H1 (cell line): ENCODE results near the gene DENND11. TPM values are rescaled to one million over a fixed set of nuclear protein-coding genes. Genes with fewer than 3 reads are reported as not detected.

Source experiments
- CTCF ChIA-PET: fragments of 300-600 bp; sonication (Branson Sonifier 250); formaldehyde crosslinking; loops from one replicate; lab custom pipeline; 2021; ENCODE audit not compliant: partially characterized antibody; lab: Charles Lee
- POLR2A ChIA-PET: fragments of 300-600 bp; sonication (Branson Sonifier 250); formaldehyde crosslinking; loops from one replicate; lab custom pipeline; 2021; ENCODE audit warnings: inconsistent platforms; ENCODE audit not compliant: partially characterized antibody; lab: Charles Lee
- DNase-seq, 2 experiments: peaks; one replicate each; pipeline versions ENCODE4 v3.0.0 to v3.0.0-alpha.2; 2010 to 2022; ENCODE audit warnings: low spot score in 2 of 2, low read depth in 1 of 2, mixed read lengths in 1 of 2
- FAIRE-seq: peaks from 2 replicates; lab custom pipeline; 2011; peaks lifted over from hg19 to GRCh38; lab: Jason Lieb, UNC
- H2AFZ ChIP-seq: 2 replicates; pipeline ENCODE4 v1.8.1; 2012; ENCODE audit warnings: low read length, inconsistent platforms
- H2AK5ac ChIP-seq: 2 replicates; pipeline ENCODE4 v1.6.1; 2013; ENCODE audit warnings: low read depth, low read length
- H2BK120ac ChIP-seq: replicated peaks from 2 replicates; pipeline ENCODE3; 2013; ENCODE audit warnings: low read depth, low read length, inconsistent platforms
- H2BK12ac ChIP-seq: 2 replicates; pipeline ENCODE4 v1.6.1; 2013; ENCODE audit warnings: low read depth, low read length
- H2BK15ac ChIP-seq: 2 replicates; pipeline ENCODE4 v1.6.1; 2013; ENCODE audit warnings: low read length
- H2BK20ac ChIP-seq: 2 replicates; pipeline ENCODE4 v1.6.1; 2013; ENCODE audit warnings: low read length
- H2BK5ac ChIP-seq: 2 replicates; pipeline ENCODE4 v1.6.1; 2013; ENCODE audit warnings: low read depth, low read length
- H3K14ac ChIP-seq: 2 replicates; pipeline ENCODE4 v1.6.1; 2013; ENCODE audit warnings: inconsistent platforms; ENCODE audit not compliant: insufficient read length
- H3K18ac ChIP-seq: 2 replicates; pipeline ENCODE4 v1.6.1; 2013; ENCODE audit warnings: low read length; ENCODE audit errors: extremely low read depth
- H3K23ac ChIP-seq: 2 replicates; pipeline ENCODE4 v1.6.1; 2013; ENCODE audit warnings: inconsistent platforms; ENCODE audit not compliant: insufficient read length
- H3K23me2 ChIP-seq: 2 replicates; pipeline ENCODE4 v1.6.1; 2013; ENCODE audit warnings: low read depth, low read length
- H3K27ac ChIP-seq: 2 replicates; pipeline ENCODE4 v1.6.1; 2011; ENCODE audit warnings: low read depth, low read length, inconsistent platforms
- H3K27me3 ChIP-seq, 4 experiments: replicated peaks in 1 of 4; 1 replicate in 1 of 4; 2 replicates in 3 of 4; pipeline versions ENCODE4 v1.6.1 to v1.8.1; 2011 to 2013; ENCODE audit warnings: low read length in 3 of 4, mild to moderate bottlenecking in 3 of 4, inconsistent platforms in 2 of 4, mixed read lengths in 2 of 4, moderate library complexity in 1 of 4; ENCODE audit not compliant: control insufficient read depth in 3 of 4, insufficient read depth in 3 of 4; ENCODE audit errors: extremely low read depth in 1 of 4
- H3K36me3 ChIP-seq, 4 experiments: 2 replicates each; pipeline versions ENCODE4 v1.6.1 to v1.8.1; 2011 to 2013; ENCODE audit warnings: mild to moderate bottlenecking in 4 of 4, low read length in 3 of 4, moderate library complexity in 2 of 4, control low read depth in 1 of 4, inconsistent platforms in 1 of 4; ENCODE audit not compliant: insufficient read depth in 4 of 4, control insufficient read depth in 2 of 4
- H3K4ac ChIP-seq: replicated peaks from 2 replicates; pipeline ENCODE3; 2013; ENCODE audit warnings: low read length, low read depth, mixed read lengths, inconsistent platforms; ENCODE audit not compliant: insufficient read length
- H3K4me1 ChIP-seq, 4 experiments: replicated peaks in 1 of 4; 1 replicate in 1 of 4; 2 replicates in 3 of 4; pipeline versions ENCODE4 v1.6.1 to v1.8.1; 2011 to 2013; ENCODE audit warnings: low read length in 3 of 4, inconsistent platforms in 2 of 4, mixed read lengths in 1 of 4; ENCODE audit not compliant: insufficient read depth in 4 of 4, control insufficient read depth in 3 of 4
- H3K4me2 ChIP-seq, 2 experiments: 2 replicates each; pipeline versions ENCODE4 v1.6.1 to v1.8.1; 2011 to 2013; ENCODE audit warnings: low read depth in 2 of 2, low read length in 2 of 2, control low read depth in 1 of 2, inconsistent platforms in 1 of 2, mild to moderate bottlenecking in 1 of 2; ENCODE audit not compliant: insufficient read depth in 1 of 2
- H3K4me3 ChIP-seq, 4 experiments: fragments of 200-600, 300-600 bp in 1 of 4; sonication (generic), shearing (Covaris generic), sonication (Bioruptor Twin) in 1 of 4; 2 replicates each; pipeline versions ENCODE4 v1.5.1 to v1.8.1; 2011 to 2016; ENCODE audit warnings: low read length in 4 of 4, low read depth in 3 of 4, control low read depth in 2 of 4, inconsistent platforms in 2 of 4, mild to moderate bottlenecking in 2 of 4, mixed read lengths in 1 of 4, moderate library complexity in 1 of 4; ENCODE audit not compliant: insufficient read depth in 2 of 4; ENCODE audit errors: extremely low read depth in 1 of 4
- H3K56ac ChIP-seq: replicated peaks from 2 replicates; pipeline ENCODE3; 2013; ENCODE audit warnings: low read depth, mild to moderate bottlenecking, mixed read lengths, low read length, inconsistent platforms; ENCODE audit not compliant: insufficient read length
- H3K79me1 ChIP-seq: 2 replicates; pipeline ENCODE4 v1.6.1; 2013; ENCODE audit warnings: low read depth, low read length, control low read depth
- H3K79me2 ChIP-seq, 2 experiments: 2 replicates each; pipeline versions ENCODE4 v1.6.1 to v1.8.1; 2012 to 2013; ENCODE audit warnings: low read length in 2 of 2, mild to moderate bottlenecking in 2 of 2, inconsistent platforms in 1 of 2; ENCODE audit not compliant: insufficient read depth in 2 of 2, control insufficient read depth in 1 of 2
- H3K9ac ChIP-seq, 4 experiments: replicated peaks in 1 of 4; 1 replicate in 1 of 4; 2 replicates in 3 of 4; pipeline versions ENCODE4 v1.6.1 to v1.8.1; 2011 to 2013; ENCODE audit warnings: low read depth in 3 of 4, low read length in 3 of 4, control low read depth in 2 of 4, mild to moderate bottlenecking in 2 of 4, moderate library complexity in 2 of 4, inconsistent platforms in 1 of 4; ENCODE audit errors: extremely low read depth in 1 of 4
- H3K9me3 ChIP-seq, 2 experiments: 2 replicates each; pipeline versions ENCODE4 v1.6.1 to v1.8.1; 2012 to 2013; ENCODE audit warnings: mild to moderate bottlenecking in 2 of 2, moderate library complexity in 2 of 2, control low read depth in 1 of 2, inconsistent platforms in 1 of 2, low read depth in 1 of 2, low read length in 1 of 2, mixed read lengths in 1 of 2; ENCODE audit not compliant: insufficient read depth in 2 of 2
- H4K20me1 ChIP-seq, 2 experiments: replicated peaks in 1 of 2; 2 replicates each; pipeline versions ENCODE3 to v1.8.1; 2011 to 2013; ENCODE audit warnings: inconsistent platforms in 2 of 2, low read length in 2 of 2, mild to moderate bottlenecking in 1 of 2; ENCODE audit not compliant: insufficient read depth in 2 of 2, control insufficient read depth in 1 of 2
- H4K5ac ChIP-seq: 2 replicates; pipeline ENCODE4 v1.6.1; 2013; ENCODE audit warnings: low read length, low read depth, mixed read lengths, inconsistent platforms; ENCODE audit not compliant: insufficient read length
- H4K8ac ChIP-seq: 2 replicates; pipeline ENCODE4 v1.8.0; 2013; ENCODE audit warnings: mild to moderate bottlenecking, moderate library complexity, low read length, inconsistent platforms; ENCODE audit not compliant: insufficient read depth; ENCODE audit errors: extremely low read depth
- H4K91ac ChIP-seq: replicated peaks from 2 replicates; pipeline ENCODE3; 2013; ENCODE audit warnings: low read length, mixed read lengths, inconsistent platforms; ENCODE audit not compliant: insufficient read length
- ASH2L ChIP-seq: fragments of 200-600, 300-600 bp; sonication (generic); IDR thresholded peaks from one replicate; pipeline ENCODE4 v1.7.1; 2017; ENCODE audit warnings: low read length
- BCL11A ChIP-seq, 2 experiments: IDR thresholded peaks; one replicate each; pipeline ENCODE4 v1.6.1; 2011; ENCODE audit warnings: low read depth in 2 of 2, low read length in 2 of 2, mild to moderate bottlenecking in 2 of 2
- CEBPB ChIP-seq: IDR thresholded peaks from 2 replicates; pipeline ENCODE4 v1.6.1; 2012; ENCODE audit warnings: low read depth, low read length
- EGR1 ChIP-seq: IDR thresholded peaks from 2 replicates; pipeline ENCODE4 v1.6.1; 2011; ENCODE audit warnings: low read depth, low read length, borderline replicate concordance
- FOSL1 ChIP-seq: IDR thresholded peaks from 2 replicates; pipeline ENCODE4 v1.6.1; 2011; ENCODE audit warnings: mild to moderate bottlenecking, low read depth, low read length, moderate library complexity; ENCODE audit not compliant: insufficient read depth
- HDAC2 ChIP-seq, 2 experiments: fragments of 300-600 bp in 1 of 2; sonication (generic) in 1 of 2; IDR thresholded peaks; 2 replicates each; pipeline ENCODE4 v1.6.1; 2011 to 2012; ENCODE audit warnings: low read depth in 2 of 2, low read length in 2 of 2, mild to moderate bottlenecking in 2 of 2, moderate library complexity in 2 of 2, borderline replicate concordance in 1 of 2, inconsistent platforms in 1 of 2
- JUND ChIP-seq: IDR thresholded peaks from 2 replicates; pipeline ENCODE4 v1.6.1; 2011; ENCODE audit warnings: mild to moderate bottlenecking, improper control_type of control experiment, low read length
- POLR2AphosphoS5 ChIP-seq: IDR thresholded peaks from 2 replicates; pipeline ENCODE4 v1.6.1; 2011; ENCODE audit warnings: low read depth, low read length
- RAD21 ChIP-seq, 2 experiments: IDR thresholded peaks in 1 of 2; conservative IDR thresholded peaks in 1 of 2; 2 replicates each; pipeline ENCODE4 v1.6.1; 2011; ENCODE audit warnings: low read depth in 2 of 2, low read length in 2 of 2, improper control_type of control experiment in 1 of 2, inconsistent platforms in 1 of 2, mild to moderate bottlenecking in 1 of 2, moderate library complexity in 1 of 2
- RBBP5 ChIP-seq: IDR thresholded peaks from 2 replicates; pipeline ENCODE4 v1.7.1; 2012; ENCODE audit warnings: low read depth, mild to moderate bottlenecking, inconsistent platforms, low read length, moderate library complexity, borderline replicate concordance
- SAP30 ChIP-seq: fragments of 300-600 bp; sonication (generic); IDR thresholded peaks from 2 replicates; pipeline ENCODE4 v1.7.1; 2012; ENCODE audit warnings: low read length, moderate library complexity, mild to moderate bottlenecking, inconsistent platforms; ENCODE audit not compliant: insufficient read depth, insufficient replicate concordance
- TAF7 ChIP-seq: optimal IDR thresholded peaks from 2 replicates; pipeline ENCODE3; 2011; ENCODE audit warnings: low read depth, mild to moderate bottlenecking, inconsistent platforms, low read length, moderate library complexity, borderline replicate concordance
- WGBS, 2 experiments: shearing (Covaris generic) in 1 of 2; methylation state at CpG; one replicate each; pipeline versions ENCODE4 v1.1.6 to v1.1.7; 2013 to 2015; ENCODE audit warnings: low lambda C conversion rate in 2 of 2, mixed read lengths in 2 of 2, inconsistent platforms in 1 of 2, low coverage in 1 of 2, missing lambda C conversion rate in 1 of 2; ENCODE audit not compliant: insufficient replicate concordance in 2 of 2, insufficient coverage in 1 of 2, insufficient read length in 1 of 2; ENCODE audit errors: extremely low coverage in 1 of 2, missing lambda C conversion rate in 1 of 2; 5-methylcytosine and 5-hydroxymethylcytosine counted together
- polyA plus RNA-seq, 7 experiments: library from polyadenylated mRNA; depleted of rRNA in 3 of 7; stranded (reverse) in 5 of 7; unstranded in 2 of 7; fragments of >200 nt in 5 of 7; fragments of 200-250 nt in 2 of 7; gene quantifications; 1 replicate in 5 of 7; 2 replicates in 1 of 7; 4 replicates in 1 of 7; pipeline versions ENCODE4 v1.2.1 to v1.2.3, GENCODE V29; 2011 to 2013; ENCODE audit warnings: missing spikeins in 2 of 7, mixed read lengths in 2 of 7
- total RNA-seq: library from RNA; stranded (reverse); fragmentation: NEBNext Ultra II Directional; extraction: Animal tissue kit (Norgen Biotek cat#: 25700); gene quantifications from 2 replicates; pipeline ENCODE4 v1.2.1, GENCODE V29; 2021

DENND11 gene
- total and polyA plus RNA-seq, 2 of the 8 experiments (the other 6 are each of a cell fraction or from before 2014, with no cell fraction given): 8.0 to 26.8 TPM

GRCh38 chr7:141675436-141676215, 26.3 kb downstream of the DENND11 start:
- H4K20me1 ChIP-seq: peaks cover 0 to 2% of the 10 kb centered on the region in 2 experiments
- no peak overlapping the region for H3K4ac ChIP-seq
- no peak overlapping the region for H2BK12ac ChIP-seq
- no peak overlapping the region for H3K14ac ChIP-seq
- WGBS, 2 experiments: 93% methylated on average over 6 of the region's 6 CpGs; no CpG with 5 or more reads in 1 of the 2 experiments
- no peak overlapping the region for H3K56ac ChIP-seq
- H2AFZ ChIP-seq: no peak overlapping the region
- H2BK5ac ChIP-seq: no peak overlapping the region
- H3K79me1 ChIP-seq: no peaks in the 10 kb centered on the region
- DNase-seq: no peak
- no peak overlapping the region for H3K27ac ChIP-seq
- no peak overlapping the region for H3K18ac ChIP-seq
- no peak overlapping the region for H2AK5ac ChIP-seq
- no peak overlapping the region for H2BK20ac ChIP-seq
- no peak overlapping the region for H3K23ac ChIP-seq
- H3K27me3 ChIP-seq: no peaks in the 10 kb centered on the region
- H3K79me2 ChIP-seq: no peaks in the 10 kb centered on the region
- no peak overlapping the region for H3K4me3 ChIP-seq
- no peak overlapping the region for H3K9ac ChIP-seq
- no peaks in the 10 kb centered on the region; a peak in 1 of 7 replicates for H3K4me1 ChIP-seq
- no peak overlapping the region for H4K8ac ChIP-seq
- peaks cover 0 to 15% (median 5%) of the 10 kb centered on the region in 4 experiments; a peak in 5 of 8 replicates for H3K36me3 ChIP-seq
- no peak for FAIRE-seq
- ChIA-PET CTCF (interaction anchor here (0.6 to 5.1 kb wide), 17 partner anchors 9 to 462 kb away, joined by 3 to 62 read pairs (median 3); no protein-coding TSS in a partner anchor), POLR2A (interaction anchor here (1.5 kb wide), 1 partner anchor 27 kb away, joined by 3 read pairs; no protein-coding TSS in a partner anchor)
- no peak overlapping the region for H4K5ac ChIP-seq
- no peak overlapping the region for H3K4me2 ChIP-seq
- H2BK120ac ChIP-seq: no peak overlapping the region
- no peak overlapping the region for H4K91ac ChIP-seq
- H3K9me3 ChIP-seq: peaks cover 0 to 3% of the 10 kb centered on the region in 2 experiments; a peak in 1 of 4 replicates
- H2BK15ac ChIP-seq: no peak overlapping the region
- H3K23me2 ChIP-seq: no peaks in the 10 kb centered on the region
- TF ChIP-seq TAF7 (no peak), BCL11A (IDR thresholded peaks at IDR 0.05; ENCODE audit: low read depth in 2 of 2, low read length in 2 of 2) (no peak), RBBP5 (no peak), HDAC2 (IDR thresholded peaks at IDR 0.05; ENCODE audit: borderline replicate concordance in 1 of 2, low read depth in 2 of 2, low read length in 2 of 2) (no peak), EGR1 (no peak), ASH2L (no peak), SAP30 (no peak), POLR2AphosphoS5 (no peak), CEBPB (no peak), RAD21 (IDR thresholded peaks at IDR 0.05 in 1 of 2, conservative IDR thresholded peaks at IDR 0.05 in 1 of 2; ENCODE audit: low read depth in 2 of 2, low read length in 2 of 2) (no peak), JUND (no peak), FOSL1 (no peak)
